Measurements from ENCODE around the gene GTF3A.
A peak's percentile ranks its signal among the peaks of the same experiment; 100 is the strongest.

DNA sequence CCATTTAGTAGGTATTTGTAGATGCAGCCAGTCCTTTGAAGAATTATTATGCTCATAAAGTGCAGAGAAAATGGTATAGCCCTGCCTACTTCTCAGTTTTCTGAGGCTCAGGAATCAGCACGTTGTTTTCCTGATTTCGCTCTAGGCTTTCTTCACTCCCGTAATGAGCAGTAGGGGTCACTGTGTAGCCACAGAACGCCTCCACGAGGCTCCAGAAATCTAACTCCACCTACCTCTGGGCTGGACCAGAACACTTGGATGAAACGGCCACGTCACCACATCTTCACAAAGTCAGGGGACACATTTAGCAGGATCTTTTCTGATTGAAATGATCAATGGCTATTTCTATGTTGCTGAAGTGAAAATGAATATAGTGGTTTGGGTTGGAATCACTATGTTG is 49.8 kb upstream of the GTF3A start:
- TF ChIP-seq, protein P1, sequence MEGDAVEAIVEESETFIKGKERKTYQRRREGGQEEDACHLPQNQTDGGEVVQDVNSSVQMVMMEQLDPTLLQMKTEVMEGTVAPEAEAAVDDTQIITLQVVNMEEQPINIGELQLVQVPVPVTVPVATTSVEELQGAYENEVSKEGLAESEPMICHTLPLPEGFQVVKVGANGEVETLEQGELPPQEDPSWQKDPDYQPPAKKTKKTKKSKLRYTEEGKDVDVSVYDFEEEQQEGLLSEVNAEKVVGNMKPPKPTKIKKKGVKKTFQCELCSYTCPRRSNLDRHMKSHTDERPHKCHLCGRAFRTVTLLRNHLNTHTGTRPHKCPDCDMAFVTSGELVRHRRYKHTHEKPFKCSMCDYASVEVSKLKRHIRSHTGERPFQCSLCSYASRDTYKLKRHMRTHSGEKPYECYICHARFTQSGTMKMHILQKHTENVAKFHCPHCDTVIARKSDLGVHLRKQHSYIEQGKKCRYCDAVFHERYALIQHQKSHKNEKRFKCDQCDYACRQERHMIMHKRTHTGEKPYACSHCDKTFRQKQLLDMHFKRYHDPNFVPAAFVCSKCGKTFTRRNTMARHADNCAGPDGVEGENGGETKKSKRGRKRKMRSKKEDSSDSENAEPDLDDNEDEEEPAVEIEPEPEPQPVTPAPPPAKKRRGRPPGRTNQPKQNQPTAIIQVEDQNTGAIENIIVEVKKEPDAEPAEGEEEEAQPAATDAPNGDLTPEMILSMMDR (IDR thresholded peaks at IDR 0.05) = peak in 5 of 7 experiments; percentile 45 to 83 (median 57)
- TF ChIP-seq POLR2A (IDR thresholded peaks at IDR 0.05) = no peak

Measured in stomach (tissue), 4 donors.